Activated gamma-delta T cell treated with anti-CD3 and anti-CD28 coated beads, Interleukin-2, amount 50 U/mL, for 16 hours (primary cell): ENCODE data around the gene CHURC1.

Experiments used
- DNase-seq: peaks from one replicate; pipeline ENCODE4 v3.0.0-alpha.2; 2020; ENCODE audit warnings: low read depth

Gene CHURC1

DNA sequence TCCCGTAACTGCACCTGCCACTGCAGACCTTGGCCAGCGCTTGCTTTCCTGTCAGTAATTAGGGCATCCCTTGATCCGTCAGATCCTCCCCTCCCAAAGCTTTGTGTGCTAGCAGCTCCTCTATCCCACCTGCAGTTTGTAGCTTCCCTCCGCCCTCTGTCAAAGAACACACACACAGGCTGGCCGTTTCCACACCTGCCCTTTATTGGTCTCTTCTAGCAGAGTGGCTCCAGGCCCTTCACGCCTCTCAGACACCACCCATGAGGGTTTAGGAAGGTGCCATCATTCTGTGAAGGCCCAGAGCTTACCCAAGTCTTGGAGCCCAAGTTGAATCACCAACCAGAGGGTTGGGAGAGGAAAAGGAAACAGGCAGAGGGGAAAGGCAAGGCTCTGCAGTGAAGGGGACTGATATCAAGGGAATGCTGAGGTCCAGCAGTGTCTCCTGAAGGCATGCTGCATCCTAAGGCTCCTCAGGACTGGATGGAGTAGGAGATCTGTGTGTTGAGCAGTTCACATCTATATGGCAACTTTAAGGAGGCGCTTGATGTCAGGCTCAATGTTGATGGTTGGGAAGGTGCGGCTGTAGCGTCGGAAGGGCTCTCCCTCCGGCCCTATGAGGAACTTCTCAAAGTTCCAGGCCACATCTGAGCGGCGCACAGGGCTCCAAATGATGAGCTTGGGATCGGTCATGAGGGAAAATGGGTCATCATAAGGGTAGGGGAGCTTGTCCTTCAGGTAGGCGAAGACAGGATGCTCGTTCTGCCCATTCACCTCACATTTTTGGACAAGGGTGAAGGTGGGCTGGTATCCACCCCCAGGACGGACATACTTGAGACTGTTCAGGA, 24.9 kb downstream of the CHURC1 start:
- no peak for DNase-seq

DNA sequence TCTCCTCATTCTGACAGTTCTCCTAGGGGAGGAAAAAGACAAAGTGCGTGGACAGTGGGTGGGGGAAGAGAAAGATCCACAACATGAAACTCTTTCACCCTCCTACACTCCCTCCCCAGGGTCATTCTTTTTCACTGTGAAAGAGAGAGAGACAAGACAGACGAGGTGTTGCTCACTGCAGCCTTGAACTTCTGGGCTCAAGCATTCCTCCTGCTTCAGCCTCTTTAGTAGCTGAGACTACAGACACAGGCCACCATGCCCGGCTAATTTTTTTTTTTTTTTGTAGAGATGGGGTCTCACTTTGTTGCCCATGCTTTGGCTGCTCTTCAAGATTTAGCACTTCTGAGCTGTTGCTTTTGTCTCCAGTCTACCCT, 25.5 kb downstream of the CHURC1 start:
- no peak for DNase-seq

DNA sequence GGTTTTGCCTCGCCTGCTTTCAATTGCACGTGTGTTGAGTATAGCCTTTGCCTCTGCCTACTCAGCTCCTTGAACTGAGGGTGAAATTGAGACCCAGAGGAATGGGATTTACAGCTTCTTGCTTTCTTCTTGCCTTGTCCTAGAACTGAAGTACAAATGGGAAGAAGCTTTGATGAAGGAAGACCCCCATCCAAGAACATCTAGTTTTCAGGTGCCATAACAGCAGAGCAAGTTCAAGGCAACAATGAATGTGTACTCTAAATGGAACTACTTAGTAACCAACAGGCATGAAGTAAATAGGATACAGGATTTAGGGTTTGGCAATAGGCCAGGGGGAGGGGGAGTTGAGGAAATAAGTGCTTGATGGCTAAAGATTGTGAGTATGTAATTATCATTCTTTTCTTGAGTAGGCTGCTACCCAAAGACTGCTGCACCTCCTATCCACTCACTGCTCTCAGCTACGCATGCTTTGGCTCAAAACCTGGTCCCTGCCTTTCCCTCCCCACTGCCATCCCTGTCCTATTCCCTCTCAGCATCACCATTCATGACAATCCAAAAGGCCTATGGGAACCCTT, 26.2 kb downstream of the CHURC1 start:
- DNase-seq = no peak

DNA sequence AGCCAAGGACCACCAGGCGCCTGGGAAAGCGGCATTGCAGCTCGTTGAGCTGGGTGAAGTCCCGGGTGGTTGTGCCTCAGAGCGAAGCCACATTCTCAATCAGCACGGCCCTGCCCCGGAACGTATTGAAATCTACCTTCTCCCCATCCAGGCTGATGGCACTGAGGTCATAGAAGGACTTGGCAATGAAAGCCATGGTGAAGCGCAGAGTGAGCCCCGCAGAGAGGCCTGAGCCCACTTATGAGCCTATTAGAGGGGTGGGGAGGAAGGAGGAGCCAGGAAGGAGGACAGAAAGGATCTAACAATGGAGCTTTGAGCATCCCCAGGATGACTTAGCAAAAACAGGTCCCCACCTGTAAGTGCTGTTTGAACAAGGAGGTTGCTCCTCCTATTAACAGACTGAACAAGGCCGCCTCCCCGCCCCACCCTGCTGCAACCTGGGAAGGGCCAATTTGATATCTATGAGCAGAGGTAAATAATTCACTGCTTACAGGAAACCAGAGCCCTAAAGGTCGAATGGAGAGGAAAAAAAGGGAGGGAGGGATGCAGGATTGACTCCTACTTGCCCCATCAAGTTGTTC, 28.4 kb downstream of the CHURC1 start, which contains the start of gene GPX2:
Gene GPX2, minus strand, starts transcription at position 215 of the 581 bp plus-strand sequence. Its CDS starts 19 bp downstream, at position 196.
- DNase-seq = no peak

DNA sequence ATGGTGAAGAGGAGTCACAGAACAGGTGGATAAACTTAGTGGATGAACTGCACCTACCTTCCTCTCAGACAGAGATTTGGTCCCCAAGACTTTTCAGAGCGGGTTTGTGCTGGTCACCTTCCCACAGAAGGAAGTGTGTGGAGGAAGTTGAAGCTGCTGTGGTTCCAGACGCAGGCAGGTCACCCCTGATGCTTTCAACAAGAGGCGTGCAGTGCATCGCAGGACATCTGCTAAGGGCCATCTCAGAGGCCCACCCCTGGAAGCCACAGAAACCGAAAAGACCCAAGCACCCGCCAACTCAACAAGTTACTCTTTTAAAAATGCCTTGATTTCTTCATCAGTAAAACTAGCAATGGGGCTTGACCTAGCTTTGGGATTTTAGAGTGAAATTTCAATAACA, 29.3 kb downstream of the CHURC1 start:
- DNase-seq = no peak

DNA sequence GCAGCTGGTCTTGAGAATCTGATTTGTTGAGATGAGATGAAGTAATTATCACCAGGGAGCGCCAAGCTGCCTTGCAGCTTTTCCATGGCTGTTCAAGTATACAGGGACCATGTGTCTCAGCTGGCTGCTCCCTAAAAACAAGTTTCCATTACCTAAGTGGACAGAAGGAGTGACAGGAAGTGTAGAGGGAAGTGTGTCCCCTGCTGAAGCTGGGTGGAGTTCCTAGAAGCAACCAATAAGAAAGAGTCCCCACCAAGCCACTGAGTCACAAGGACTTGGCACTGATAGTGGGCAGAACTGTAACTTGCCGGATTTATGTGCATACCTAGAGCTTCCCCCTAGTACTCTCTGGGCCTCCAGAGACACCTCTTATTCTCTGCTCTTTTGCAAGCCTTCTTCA, 29.8 kb downstream of the CHURC1 start:
- DNase-seq = no peak

DNA sequence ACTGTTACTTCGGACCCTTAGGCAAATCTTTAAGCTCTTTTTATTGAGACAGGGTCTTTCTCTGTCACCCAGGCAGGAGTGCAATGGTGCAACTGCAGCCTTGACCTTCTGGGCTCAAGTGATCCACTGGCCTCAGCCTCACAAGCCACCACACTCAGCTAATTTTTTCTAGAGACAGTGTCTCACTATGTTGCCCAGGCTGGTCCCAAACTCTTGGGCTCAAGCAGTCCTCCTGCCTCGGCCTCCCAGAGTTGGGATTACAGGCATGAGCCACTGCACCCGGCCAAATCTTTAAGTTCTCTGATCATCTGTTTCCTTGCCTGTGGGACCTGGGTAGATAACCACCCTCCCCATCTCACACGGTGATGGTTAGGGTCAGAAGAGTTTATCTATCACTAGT, 30.6 kb downstream of the CHURC1 start:
- no peak for DNase-seq

DNA sequence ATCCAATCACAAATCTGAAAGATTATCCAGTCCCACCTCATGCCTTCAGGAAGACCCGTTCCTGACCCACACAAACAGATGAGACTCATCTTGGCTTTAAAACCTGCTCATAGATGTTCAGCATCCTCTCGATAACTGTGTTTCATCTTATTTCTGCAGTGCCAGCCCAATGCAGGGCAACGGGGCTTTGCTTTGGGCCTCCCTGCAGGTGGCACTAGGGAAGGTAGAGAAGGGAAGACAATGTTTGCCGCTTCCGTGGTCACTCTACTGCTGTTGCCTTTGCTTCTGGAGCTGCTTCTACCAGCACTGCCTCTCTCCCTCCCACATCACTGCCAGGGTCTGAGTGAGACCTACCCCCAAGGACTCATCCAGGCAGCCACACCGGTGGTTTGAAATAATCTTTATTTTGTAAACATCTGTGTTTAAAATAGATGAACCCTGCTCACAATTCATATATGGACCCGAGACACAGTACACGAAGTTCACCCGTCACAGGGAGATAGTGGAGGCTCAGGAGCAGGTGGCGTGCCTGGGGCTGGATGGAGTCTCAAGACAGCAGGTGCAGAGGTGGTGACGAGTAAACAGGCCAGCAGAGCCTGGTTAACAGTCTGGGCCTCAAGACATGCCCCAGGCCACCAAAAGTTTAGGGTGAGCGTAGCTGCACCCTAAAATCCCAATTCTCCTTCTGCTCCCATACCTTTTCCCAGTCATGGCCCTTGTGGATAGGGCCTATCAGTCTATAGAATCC, 31.4 kb downstream of the CHURC1 start:
- DNase-seq = no peak

DNA sequence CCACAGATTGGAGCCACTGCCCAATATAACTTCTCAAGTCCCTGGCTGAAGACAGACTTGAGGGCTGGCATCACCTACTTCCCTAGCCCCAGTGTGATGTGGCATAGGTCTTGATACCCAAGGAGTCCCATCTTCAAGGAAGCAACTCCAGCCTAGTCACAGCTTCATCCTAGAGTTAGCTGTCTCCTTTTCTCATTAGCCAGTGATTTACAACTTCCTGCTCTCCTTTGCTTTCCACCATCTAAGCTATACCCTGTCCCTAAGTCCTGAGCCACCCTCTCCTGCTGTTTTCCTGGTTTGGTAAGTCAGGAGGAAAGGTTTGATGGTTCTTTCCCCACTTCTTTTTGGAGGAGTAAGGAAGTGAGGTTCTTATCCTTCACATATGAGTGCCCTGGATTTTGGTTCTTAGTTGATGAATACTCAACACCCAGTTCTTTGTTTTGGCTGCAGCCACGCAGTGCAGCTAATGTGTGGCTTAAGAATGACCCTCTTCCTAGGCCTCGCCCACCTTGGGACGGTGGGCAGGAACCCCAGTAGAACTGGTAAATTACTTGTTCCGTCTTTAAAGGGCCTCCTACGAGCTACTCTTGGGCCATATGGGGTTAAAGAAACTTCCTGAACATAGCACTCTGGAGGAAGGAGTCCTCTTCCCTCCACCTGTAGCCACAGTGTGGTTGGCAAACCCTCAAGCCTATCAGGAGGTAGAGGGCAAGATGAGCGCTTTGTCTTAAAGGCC, 32.2 kb downstream of the CHURC1 start:
- no peak for DNase-seq

DNA sequence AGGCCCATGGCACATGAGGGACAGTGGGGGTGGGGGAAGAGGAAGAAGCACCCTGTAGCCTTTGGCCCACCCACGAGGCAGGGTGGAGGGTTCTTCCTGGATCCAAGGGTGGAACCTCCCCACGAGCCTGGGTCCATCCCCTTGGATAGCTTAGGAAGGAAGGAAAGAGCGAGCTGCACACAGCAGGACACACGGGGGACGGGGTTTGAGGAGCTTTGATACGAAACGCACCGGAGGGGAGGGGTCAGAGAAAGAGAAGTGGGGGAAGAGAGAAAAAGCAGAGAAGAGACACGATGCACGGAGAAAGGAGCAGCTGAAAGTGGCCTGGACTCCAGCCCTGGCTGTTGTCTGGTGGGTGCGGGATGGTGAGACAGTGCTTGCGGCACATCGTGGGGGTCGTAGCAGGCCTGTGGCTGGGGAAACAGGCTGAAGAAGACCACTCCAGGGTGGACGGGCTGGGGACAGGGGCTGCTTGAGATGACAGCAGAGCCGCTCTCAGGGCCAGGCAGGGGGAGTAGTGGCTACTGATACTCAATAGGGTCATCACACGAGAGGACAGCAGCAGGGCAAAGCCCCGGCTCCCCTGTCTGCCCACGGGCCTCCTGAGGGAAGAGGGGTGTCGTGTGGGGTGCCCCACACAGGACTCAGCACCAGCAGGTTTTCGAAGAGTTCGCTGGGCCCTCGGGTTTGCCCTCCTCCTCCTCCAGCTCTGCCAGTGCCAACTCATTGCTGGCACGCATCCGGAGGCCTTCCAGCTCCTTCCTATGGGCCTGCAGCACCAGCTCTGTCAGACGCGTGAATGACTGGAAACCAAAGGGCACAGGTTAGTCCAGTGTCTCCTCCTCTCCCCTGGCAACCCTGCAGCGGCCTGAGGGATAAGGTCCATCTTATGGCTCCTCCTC, 33.7 kb downstream of the CHURC1 start:
- no peak for DNase-seq

DNA sequence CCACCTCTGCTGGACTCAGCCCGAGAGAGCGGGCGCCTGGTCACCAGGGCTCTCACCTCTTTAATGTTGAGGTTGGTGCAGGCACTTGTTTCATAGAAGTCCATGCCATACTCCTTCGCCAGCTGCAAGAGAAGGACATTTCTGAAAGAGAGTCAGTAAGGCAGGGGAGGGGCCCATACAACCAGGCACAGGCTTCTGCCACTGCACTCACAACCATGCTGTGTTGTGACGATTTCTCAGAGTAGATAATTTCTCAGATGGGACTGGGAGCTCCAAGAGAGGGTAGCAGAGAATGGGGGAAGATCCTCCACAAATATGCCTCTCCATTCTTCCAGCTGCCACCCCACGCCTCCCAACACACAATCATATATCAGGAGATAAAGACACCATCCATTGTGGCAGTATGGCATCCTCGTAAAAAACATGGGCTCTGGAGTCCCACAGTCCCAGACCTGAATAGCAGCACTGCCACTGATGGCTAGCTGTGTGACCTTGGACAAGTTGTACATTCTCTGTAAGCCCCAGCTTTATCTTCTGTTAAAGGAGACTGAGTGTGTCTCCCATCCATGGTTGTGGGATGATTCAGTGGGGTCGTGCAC, 34.5 kb downstream of the CHURC1 start:
- no peak for DNase-seq

DNA sequence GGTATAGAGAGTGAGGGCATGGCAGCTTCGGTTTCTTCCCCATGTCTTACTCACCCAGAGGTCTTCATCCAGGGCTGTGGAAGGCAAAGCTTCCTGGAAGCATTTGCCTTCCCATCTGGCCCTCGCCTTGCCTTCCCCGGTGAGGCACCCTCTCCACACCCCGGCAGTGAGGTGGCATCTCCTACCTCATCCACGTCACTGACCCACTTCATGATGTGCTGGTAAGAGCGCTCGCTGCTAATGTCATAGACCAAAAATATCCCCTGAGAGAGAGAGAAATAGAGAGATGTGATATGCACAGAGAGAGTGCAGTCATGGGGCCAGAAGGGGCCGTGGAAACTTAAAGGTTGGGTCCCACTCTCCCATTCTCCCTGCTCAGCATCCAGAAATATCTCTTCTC, 36.6 kb downstream of the CHURC1 start:
- DNase-seq = no peak

DNA sequence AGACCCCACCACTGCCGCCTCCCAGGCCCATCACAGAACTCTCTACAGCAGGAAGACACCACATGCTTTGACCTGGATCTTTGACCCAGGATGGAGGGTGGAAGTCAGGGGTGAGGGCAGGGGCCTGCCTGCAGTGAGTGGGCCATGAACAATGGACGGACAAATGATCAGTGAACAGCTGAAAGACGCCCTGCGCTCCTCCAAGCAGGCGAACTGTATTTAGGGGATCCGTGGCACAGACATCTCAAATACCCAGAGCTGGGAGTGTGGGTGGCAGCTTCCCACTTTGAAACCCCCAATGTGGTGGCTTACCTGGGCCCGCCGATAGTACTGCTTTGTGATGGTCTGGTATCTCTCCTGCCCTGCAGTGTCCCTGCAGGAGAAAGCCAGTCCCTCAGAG, 37.0 kb downstream of the CHURC1 start:
- no peak for DNase-seq

DNA sequence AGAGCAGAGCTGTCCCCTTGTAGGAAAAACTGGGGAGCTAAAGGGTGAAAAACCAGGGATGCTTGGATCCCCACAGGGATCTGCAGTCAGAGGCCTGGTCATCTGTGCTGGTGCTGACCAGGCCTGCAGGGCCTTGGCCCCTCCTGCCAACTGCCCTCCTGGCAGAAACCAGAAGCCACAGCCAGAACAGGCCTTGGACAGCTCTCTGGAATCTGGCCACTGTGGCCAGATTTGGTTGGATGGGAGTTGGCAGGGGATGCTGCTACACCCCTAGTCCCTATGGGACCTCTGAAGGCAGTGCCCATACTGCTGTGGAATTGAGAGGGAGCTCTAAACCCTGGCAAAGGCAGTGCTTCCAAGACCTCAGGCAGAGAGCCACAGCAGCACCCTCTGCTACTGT, 37.5 kb downstream of the CHURC1 start:
- no peak for DNase-seq

DNA sequence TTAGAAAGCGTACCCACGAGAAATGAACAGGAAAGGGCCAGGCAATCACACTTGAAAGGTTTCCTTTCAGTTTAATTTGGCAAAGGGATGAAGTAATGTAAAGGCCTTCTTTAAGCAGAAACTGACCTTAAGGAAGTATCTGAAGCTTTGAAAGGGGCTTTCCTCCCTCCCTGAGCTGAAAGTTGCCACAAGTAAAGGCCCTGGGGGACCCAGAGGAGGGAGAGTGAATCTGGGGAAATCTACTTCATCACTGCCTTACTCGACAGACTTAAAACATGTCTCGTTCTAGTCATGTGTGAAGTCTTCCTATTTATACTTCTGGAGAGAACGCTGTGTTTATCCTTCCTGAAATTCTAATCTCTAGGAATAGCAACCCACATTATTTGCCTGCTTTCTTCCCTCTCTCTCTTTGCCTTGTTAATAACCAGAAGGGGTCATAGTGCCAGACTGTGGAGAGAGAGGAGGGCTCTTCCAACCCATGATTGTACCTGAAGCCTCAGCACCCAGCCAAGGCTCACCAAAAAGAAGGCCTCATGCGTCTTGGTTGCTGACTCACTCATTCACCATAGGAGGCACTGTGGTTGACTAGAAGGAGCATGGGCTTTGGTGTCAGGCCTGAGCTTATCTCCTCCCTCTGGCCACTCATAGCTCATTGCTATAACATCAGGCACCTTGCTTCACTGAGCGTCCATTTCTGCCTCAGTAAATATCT, 38.5 kb downstream of the CHURC1 start:
- no peak for DNase-seq

DNA sequence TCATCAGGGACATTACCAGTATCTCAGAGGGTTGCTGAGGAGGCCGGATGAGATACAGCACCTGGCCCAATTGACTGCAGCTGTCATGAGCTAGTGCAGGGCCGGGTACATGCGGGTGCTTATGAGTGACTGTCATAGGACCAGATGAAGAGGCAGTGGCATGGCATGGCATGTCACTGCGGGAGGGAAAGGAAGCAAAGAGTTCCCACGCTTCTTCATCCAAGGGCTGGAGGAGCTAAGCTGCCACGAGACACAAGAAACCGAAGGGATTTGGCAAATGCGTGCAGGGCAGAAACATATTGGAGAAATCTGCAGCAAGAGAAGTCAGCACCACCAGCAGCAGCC, 39.0 kb downstream of the CHURC1 start:
- DNase-seq = no peak

DNA sequence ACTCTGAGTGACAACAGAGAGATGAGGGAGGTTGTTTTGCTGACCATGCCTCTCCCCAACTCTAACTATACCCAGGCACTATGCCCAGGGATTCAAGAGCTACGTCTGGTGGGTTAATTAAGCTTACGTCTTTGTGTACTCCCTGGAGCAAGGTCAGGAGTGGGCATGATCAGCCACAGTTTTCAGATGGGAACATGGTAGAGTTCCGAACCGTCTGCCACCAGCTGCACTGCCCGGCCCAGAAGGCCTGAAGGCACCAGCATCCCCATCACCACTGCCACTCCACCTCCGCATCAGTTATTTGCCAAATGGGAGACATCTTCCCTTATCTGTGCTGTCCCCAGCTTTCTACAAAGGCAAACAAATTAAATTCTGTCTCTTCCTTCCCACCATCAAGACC, 39.4 kb downstream of the CHURC1 start:
- no peak for DNase-seq

DNA sequence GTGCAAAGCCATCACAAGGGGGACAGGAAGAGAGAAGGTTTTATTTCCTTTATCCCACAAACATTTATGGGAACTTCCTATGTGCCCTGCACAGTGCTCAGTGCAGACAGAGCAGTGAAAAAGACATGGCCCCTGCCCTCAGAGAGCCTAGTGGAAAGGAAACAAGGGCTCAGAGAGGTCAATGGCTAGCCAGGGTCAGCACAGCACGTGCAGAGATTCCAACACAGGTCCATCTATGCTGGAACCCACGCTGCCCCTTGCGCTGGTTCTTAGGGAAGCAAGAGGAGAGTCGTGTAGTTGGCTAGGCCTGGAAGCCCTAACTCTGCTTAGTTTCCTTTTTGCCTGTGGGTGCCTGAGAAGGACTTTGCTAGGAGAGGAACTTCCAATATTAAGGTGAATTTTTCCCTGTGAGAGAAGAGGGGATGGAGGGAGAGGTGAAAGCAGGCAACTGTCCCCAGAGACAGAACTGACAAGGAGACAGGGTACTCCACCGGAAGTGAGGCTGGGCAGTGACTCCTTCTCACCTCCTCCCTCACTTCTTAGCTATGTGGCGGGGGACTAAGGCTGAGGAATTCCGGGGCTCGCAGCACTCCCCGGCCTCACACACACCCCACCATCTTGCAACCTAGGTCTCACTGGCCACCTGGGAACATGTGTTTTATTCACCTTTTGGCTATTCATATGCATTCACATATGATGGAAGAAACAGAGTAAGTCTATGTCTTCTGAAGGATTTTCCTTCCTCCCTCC, 40.4 kb downstream of the CHURC1 start:
- DNase-seq = no peak

DNA sequence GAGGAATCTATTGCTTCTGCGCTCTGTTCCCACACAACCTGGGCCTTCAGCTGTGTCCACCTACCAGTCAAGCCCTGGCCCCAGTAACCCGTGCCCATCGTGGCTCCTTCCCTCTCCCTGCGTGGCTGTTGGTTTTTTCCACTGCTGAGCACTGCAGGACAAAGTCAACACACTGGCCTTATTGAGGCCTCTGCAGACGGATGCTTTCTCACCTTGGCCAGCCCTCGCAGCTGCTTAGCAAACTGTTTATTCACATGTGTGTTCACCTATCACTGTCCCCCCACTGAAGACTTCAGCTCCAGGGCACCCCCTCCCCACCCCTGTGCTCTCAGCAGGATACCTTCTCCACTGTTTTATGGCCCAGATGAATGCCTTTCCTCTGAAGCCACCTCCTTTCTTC, 41.0 kb downstream of the CHURC1 start:
- no peak for DNase-seq
